Stomach (tissue), 9 donors: ENCODE results near the gene RPRD1B. TPM values are rescaled to one million over a fixed set of nuclear protein-coding genes. Genes with fewer than 3 reads are reported as not detected.

Experiments used
- DNase-seq, 2 donors: peaks; one replicate each; pipeline versions ENCODE4 v3.0.0 to v3.0.0-alpha.2; 2013 to 2019
- H3K27ac ChIP-seq, 5 donors: fragments of 200-600 bp in 4 of 5; sonication (generic) in 4 of 5; one replicate each; pipeline ENCODE4 v1.5.1; 2013 to 2019; ENCODE audit warnings: mild to moderate bottlenecking in 1 of 5, moderate library complexity in 1 of 5
- H3K27me3 ChIP-seq, 3 donors: fragments of 200-600 bp; sonication (generic); one replicate each; pipeline ENCODE4 v1.5.1; 2017 to 2019; ENCODE audit warnings: mixed run types in 1 of 3
- H3K36me3 ChIP-seq, 4 donors: fragments of 200-600 bp; sonication (generic); 1 replicate in 3 of 4; 2 replicates in 1 of 4; pipeline ENCODE4 v1.5.1; 2016 to 2019
- H3K4me1 ChIP-seq, 4 donors: fragments of 200-600 bp; sonication (generic); one replicate each; pipeline ENCODE4 v1.5.1; 2016 to 2019
- H3K4me3 ChIP-seq, 4 donors: fragments of 200-600 bp; sonication (generic) in 3 of 4; one replicate each; pipeline ENCODE4 v1.5.1; 2016 to 2019; ENCODE audit warnings: mild to moderate bottlenecking in 1 of 4
- H3K9me3 ChIP-seq, 4 donors: fragments of 200-600 bp; sonication (generic); one replicate each; pipeline ENCODE4 v1.5.1; 2016 to 2019
- EP300 ChIP-seq: sonication (generic); formaldehyde crosslinking; IDR thresholded peaks from one replicate; pipeline ENCODE4 v1.6.1; 2017; ENCODE audit warnings: antibody characterized with exemption
- POLR2A ChIP-seq, 4 donors: fragments of 450-650 bp; IDR thresholded peaks; one replicate each; pipeline ENCODE4 v1.6.1; 2016; ENCODE audit warnings: antibody characterized with exemption in 4 of 4, control low read depth in 2 of 4, mild to moderate bottlenecking in 1 of 4, moderate library complexity in 1 of 4
- POLR2AphosphoS5 ChIP-seq, 3 donors: sonication (generic); formaldehyde crosslinking; IDR thresholded peaks; one replicate each; pipeline ENCODE4 v1.6.1; 2016; ENCODE audit warnings: antibody characterized with exemption in 3 of 3
- WGBS, 5 donors: extraction: QIAGEN DNeasy Blood & Tissue Kit in 3 of 5; methylation state at CpG; one replicate each; pipeline versions ENCODE4 v1.1.5 to v1.1.7; 2013 to 2018; 5-methylcytosine and 5-hydroxymethylcytosine counted together
- intact Hi-C: fragments of 100-400 bp; cut with DNase I; formaldehyde crosslinking; loops from one replicate; pipeline ENCODE4 v1.15.1; 2023; ENCODE audit warnings: low total_unique reads
- polyA plus RNA-seq, 3 donors: library from polyadenylated mRNA; stranded (reverse); fragments of 200-250 nt; gene quantifications; one replicate each; pipeline ENCODE4 v1.2.3, GENCODE V29; 2013
- total RNA-seq, 5 donors: library from RNA; depleted of rRNA; stranded (reverse); fragments of >200 nt; gene quantifications; one replicate each; pipeline versions ENCODE4 v1.1.0 to v1.2.3, GENCODE V29; 2014 to 2016
- TF ChIP-seq, protein P1 (sequence below), 7 experiments: fragments of 450-650 bp in 4 of 7; fragments of 200-600 bp in 3 of 7; sonication (generic) in 3 of 7; IDR thresholded peaks; one replicate each; pipeline ENCODE4 v1.5.1; 2016 to 2019; ENCODE audit warnings: antibody characterized with exemption in 7 of 7, control low read depth in 2 of 7, mild to moderate bottlenecking in 1 of 7
- donor health status: healthy with polysubstance abuse.
- donor health status: Bipolar disorder and iron deficiency.
- donor health status: healthy.

The RPRD1B gene
- total and polyA plus RNA-seq, 8 donors, result 8.0 to 60.0 (median 17.8) TPM

DNA sequence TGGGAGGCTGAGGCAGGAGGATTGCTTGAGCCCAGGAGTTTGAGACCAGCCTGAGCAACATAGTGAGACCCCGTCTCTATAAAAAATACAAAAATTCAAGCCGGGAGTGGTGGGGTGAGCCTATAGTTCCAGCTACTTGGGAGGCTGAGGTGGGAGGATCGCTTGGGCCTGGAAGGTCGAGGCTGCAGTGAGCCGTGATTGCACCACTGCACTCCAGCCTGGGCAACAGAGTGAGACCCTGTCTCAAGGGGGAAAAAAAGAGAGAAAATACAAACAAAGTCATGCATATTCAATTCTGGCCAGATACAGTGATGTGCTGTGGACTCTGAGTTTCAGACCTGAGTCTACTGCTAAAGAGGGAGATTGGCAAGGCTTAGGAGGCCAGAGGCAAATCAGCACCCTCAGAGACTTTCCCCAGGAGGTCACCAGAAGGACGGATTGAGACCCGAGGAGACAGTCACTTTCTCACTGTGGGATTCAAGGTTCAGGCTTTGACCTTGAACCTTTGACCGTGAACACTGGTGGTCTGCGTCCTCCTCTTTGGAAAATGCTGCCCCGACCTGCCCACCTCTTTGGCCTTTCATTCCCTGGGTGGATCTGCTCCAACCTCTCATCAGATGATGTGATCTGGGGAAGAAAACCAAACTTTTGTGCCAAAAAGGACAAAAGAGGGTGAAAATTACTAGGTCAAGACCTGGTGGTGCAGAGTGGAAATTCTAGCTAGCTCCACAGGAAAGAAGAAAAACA, 100.3 kb downstream of the RPRD1B start:
- H3K4me1 ChIP-seq, result peaks cover 0 to 12% (median 10%) of the 10 kb centered on the region in 4 donors
- WGBS, 5 donors, result 85 to 94% (median 88%) methylated on average over 10 of the region's 10 CpGs
- TF ChIP-seq POLR2A (IDR thresholded peaks at IDR 0.05) (no peak), EP300 (no peak), POLR2AphosphoS5 (IDR thresholded peaks at IDR 0.05) (no peak)
- TF ChIP-seq, protein P1, sequence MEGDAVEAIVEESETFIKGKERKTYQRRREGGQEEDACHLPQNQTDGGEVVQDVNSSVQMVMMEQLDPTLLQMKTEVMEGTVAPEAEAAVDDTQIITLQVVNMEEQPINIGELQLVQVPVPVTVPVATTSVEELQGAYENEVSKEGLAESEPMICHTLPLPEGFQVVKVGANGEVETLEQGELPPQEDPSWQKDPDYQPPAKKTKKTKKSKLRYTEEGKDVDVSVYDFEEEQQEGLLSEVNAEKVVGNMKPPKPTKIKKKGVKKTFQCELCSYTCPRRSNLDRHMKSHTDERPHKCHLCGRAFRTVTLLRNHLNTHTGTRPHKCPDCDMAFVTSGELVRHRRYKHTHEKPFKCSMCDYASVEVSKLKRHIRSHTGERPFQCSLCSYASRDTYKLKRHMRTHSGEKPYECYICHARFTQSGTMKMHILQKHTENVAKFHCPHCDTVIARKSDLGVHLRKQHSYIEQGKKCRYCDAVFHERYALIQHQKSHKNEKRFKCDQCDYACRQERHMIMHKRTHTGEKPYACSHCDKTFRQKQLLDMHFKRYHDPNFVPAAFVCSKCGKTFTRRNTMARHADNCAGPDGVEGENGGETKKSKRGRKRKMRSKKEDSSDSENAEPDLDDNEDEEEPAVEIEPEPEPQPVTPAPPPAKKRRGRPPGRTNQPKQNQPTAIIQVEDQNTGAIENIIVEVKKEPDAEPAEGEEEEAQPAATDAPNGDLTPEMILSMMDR (IDR thresholded peaks at IDR 0.05), result no peak
- DNase-seq, result no peak
- H3K27me3 ChIP-seq, result no peaks in the 10 kb centered on the region
- H3K4me3 ChIP-seq, result no peak overlapping the region
- intact Hi-C loops, result no loop called here
- H3K36me3 ChIP-seq, result peaks cover 5 to 83% (median 51%) of the 10 kb centered on the region in 4 donors
- H3K9me3 ChIP-seq, result no peaks in the 10 kb centered on the region
- peak overlapping the region in 3 of 5 donors; percentile 4 to 49 (median 32) for H3K27ac ChIP-seq

DNA sequence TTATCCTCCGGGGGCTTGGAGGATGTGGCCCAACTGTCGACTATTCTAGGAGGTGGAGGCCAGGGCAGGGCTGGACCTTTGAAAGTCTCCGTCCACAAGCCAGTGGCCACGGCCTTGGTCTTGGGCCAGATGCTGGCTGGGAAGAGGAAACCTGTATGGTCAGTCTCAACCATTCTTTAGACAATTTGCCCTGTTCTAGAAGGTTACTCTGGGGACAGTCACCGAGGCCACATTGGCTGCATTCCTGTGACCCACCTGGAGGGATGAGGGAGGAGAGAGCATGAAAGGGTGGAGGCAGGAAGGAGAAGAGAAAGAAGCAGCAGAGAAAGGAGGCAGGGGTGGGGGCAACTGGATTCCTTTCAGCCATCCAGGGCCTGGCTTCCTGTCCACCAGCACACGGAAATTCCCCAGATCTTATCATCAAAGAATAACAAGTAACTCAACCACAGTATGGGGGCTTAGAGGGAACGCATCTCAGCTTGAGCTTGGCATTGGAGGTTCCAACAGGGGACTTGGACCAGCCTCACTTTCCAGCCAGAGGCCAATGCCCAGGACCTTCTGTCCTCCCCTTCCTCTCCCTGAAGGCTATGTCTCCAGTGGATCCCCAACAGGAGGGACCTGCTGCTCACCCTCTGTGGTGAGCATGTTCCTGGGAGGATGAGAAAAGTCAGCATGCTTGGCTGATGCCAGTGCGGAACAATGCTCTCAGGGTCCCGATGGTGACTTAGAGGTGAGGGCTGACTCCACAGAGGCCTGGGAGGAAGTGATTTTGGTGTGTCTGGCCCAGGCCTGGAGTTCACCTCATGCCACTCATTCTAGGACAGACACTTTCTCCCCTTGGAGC, 101.1 kb downstream of the RPRD1B start:
- H3K4me3 ChIP-seq, result no peak overlapping the region
- H3K27me3 ChIP-seq, result no peaks in the 10 kb centered on the region
- intact Hi-C loops, result no loop called here
- WGBS, 5 donors, result 30 to 52% (median 34%) methylated on average over 7 to 9 of the region's 9 CpGs
- peak overlapping the region in 3 of 5 donors; percentile 4 to 49 (median 32) for H3K27ac ChIP-seq
- H3K9me3 ChIP-seq, result no peaks in the 10 kb centered on the region
- H3K4me1 ChIP-seq, result peaks cover 0 to 12% (median 10%) of the 10 kb centered on the region in 4 donors
- DNase-seq, result no peak
- TF ChIP-seq POLR2A (IDR thresholded peaks at IDR 0.05), result no peak
- TF ChIP-seq, protein P1 (IDR thresholded peaks at IDR 0.05), result no peak
- no peak for TF ChIP-seq POLR2AphosphoS5 (IDR thresholded peaks at IDR 0.05)
- peaks cover 5 to 86% (median 57%) of the 10 kb centered on the region in 4 donors for H3K36me3 ChIP-seq

DNA sequence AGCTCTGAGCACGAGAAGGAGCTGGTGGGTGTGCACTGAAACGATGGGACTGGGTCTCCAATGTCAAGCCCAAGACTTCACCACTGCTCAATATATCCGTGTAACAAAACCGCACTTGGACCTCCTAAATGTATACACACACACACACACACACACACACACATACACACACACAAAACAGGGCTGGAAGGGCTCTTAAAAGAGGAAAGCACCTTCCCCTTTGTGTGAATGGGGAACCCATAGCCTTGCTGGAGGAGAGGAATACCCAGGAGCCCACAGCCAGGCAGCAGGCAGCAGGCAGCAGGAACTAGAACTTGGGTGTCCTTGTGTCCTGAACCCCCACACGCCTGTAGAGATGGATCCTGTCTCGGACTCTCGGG, 101.7 kb downstream of the RPRD1B start:
- 80 to 90% (median 87%) methylated on average over 7 of the region's 7 CpGs for WGBS, 5 donors
- H3K4me1 ChIP-seq, result peaks cover 0 to 18% (median 12%) of the 10 kb centered on the region in 4 donors
- intact Hi-C loops, result no loop called here
- peak overlapping the region in 1 of 5 donors; percentile 32 for H3K27ac ChIP-seq
- no peaks in the 10 kb centered on the region for H3K27me3 ChIP-seq
- peaks cover 5 to 86% (median 60%) of the 10 kb centered on the region in 4 donors for H3K36me3 ChIP-seq
- H3K9me3 ChIP-seq, result no peaks in the 10 kb centered on the region
- DNase-seq, result no peak
- H3K4me3 ChIP-seq, result no peak overlapping the region
- TF ChIP-seq POLR2AphosphoS5 (IDR thresholded peaks at IDR 0.05), result no peak
- TF ChIP-seq EP300, result no peak
- TF ChIP-seq, protein P1 (IDR thresholded peaks at IDR 0.05), result no peak
- TF ChIP-seq POLR2A (IDR thresholded peaks at IDR 0.05), result no peak

DNA sequence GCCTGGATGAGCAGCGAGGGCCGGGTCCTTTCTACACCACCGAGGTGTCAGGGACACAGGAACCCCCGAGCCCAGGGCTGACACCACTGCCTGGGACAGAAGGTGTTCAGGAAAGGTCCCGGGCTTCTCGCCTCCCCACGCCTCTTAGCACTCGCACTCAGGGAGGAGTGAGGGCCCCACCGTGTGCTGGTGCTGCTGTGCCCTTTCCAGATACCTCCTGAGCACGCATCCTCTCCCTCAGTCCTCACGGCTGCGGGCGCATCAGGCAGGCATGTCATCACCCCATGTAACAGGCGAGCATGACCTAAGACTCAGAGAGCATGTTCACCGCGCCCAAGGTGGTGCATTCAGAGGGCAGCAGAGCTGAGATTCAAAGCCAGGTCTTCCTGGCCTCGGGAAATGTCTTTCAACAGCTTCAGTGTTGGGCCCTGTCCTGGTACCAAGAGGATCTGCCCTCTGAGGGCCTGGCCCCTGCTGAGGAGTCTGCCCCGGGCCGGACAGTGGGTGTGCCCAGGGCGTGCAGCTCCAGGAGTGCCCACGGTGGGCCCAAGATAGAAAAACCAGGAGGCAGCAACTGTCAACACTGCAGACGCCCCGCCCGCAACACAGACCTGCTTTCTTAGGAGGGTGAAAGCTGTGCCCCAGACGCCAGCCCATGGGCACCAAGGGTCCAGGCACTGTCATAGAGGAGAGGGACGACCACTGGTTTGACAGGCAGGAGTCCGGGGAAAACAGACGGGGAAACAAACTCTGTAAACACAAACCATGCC, 102.3 kb downstream of the RPRD1B start:
- DNase-seq, result no peak
- 83 to 87% (median 84%) methylated on average over 20 to 28 of the region's 28 CpGs for WGBS, 5 donors
- H3K4me1 ChIP-seq, result peaks cover 0 to 20% (median 12%) of the 10 kb centered on the region in 4 donors
- H3K27me3 ChIP-seq, result no peaks in the 10 kb centered on the region
- no peaks in the 10 kb centered on the region for H3K9me3 ChIP-seq
- peaks cover 5 to 83% (median 60%) of the 10 kb centered on the region in 4 donors for H3K36me3 ChIP-seq
- no peak for TF ChIP-seq POLR2AphosphoS5 (IDR thresholded peaks at IDR 0.05)
- no peak for TF ChIP-seq POLR2A (IDR thresholded peaks at IDR 0.05)
- TF ChIP-seq EP300, result no peak
- TF ChIP-seq, protein P1 (IDR thresholded peaks at IDR 0.05), result no peak
- H3K4me3 ChIP-seq, result no peak overlapping the region
- intact Hi-C loops, result no loop called here
- peak overlapping the region in 1 of 5 donors; percentile 32 for H3K27ac ChIP-seq
